Common myeloid progenitor, CD34-positive (primary cell): ENCODE results near the gene ADGRV1.
"Not testable (repeated sequence)": the region's sequence is repeated elsewhere in the genome, so short reads cannot be mapped to it uniquely, and the experiment has no call there.

ENCODE experiments used
- CTCF ChIA-PET: fragments of 350-600 bp; sonication (Branson Sonifier 250); formaldehyde crosslinking; loops from one replicate; lab custom pipeline; 2021; ENCODE audit warnings: antibody characterized with exemption; lab: Charles Lee
- POLR2A ChIA-PET: fragments of 350-600 bp; sonication (Branson Sonifier 250); formaldehyde crosslinking; loops from one replicate; lab custom pipeline; 2021; ENCODE audit warnings: antibody characterized with exemption; lab: Charles Lee
- DNase-seq, 3 donors: peaks; one replicate each; pipeline versions ENCODE4 v3.0.0 to v3.0.0-alpha.2; 2013
- H3K27ac ChIP-seq, 2 experiments: 1 replicate in 1 of 2; 2 replicates in 1 of 2; pipeline ENCODE4 v1.7.0; 2013; ENCODE audit warnings: inconsistent platforms in 2 of 2, low read length in 2 of 2, mild to moderate bottlenecking in 2 of 2, low read depth in 1 of 2, moderate library complexity in 1 of 2; ENCODE audit not compliant: severe bottlenecking in 2 of 2, insufficient read depth in 1 of 2, poor library complexity in 1 of 2
- H3K27me3 ChIP-seq, 5 experiments: replicated peaks in 2 of 5; 1 replicate in 3 of 5; 2 replicates in 2 of 5; pipeline versions ENCODE4 v1.6.1 to v1.7.0; 2013; ENCODE audit warnings: low read length in 4 of 5, mild to moderate bottlenecking in 2 of 5, moderate library complexity in 2 of 5, inconsistent platforms in 1 of 5; ENCODE audit not compliant: insufficient read depth in 5 of 5, control insufficient read depth in 4 of 5
- H3K36me3 ChIP-seq, 4 experiments: 1 replicate in 2 of 4; 2 replicates in 2 of 4; pipeline versions ENCODE4 v1.6.1 to v1.7.0; 2013; ENCODE audit warnings: low read length in 3 of 4, control low read depth in 1 of 4, mild to moderate bottlenecking in 1 of 4; ENCODE audit not compliant: control insufficient read depth in 4 of 4, insufficient read depth in 4 of 4
- H3K4me1 ChIP-seq, 4 experiments: 1 replicate in 3 of 4; 2 replicates in 1 of 4; pipeline versions ENCODE4 v1.6.1 to v1.7.1; 2013; ENCODE audit warnings: low read length in 3 of 4, mild to moderate bottlenecking in 3 of 4, control low read depth in 1 of 4, inconsistent platforms in 1 of 4, moderate library complexity in 1 of 4; ENCODE audit not compliant: control insufficient read depth in 4 of 4, insufficient read depth in 4 of 4; ENCODE audit errors: control extremely low read depth in 1 of 4
- H3K4me3 ChIP-seq, 7 experiments: 1 replicate in 4 of 7; 2 replicates in 3 of 7; pipeline versions ENCODE4 v1.5.1 to v1.7.0; 2013; ENCODE audit warnings: mild to moderate bottlenecking in 7 of 7, low read length in 6 of 7, moderate library complexity in 6 of 7, inconsistent platforms in 2 of 7, low read depth in 2 of 7, control low read depth in 1 of 7; ENCODE audit not compliant: insufficient read depth in 4 of 7, control insufficient read depth in 1 of 7; ENCODE audit errors: extremely low read depth in 1 of 7
- H3K9me3 ChIP-seq, 5 experiments: 1 replicate in 4 of 5; 2 replicates in 1 of 5; pipeline versions ENCODE4 v1.6.1 to v1.7.1; 2013; ENCODE audit warnings: low read length in 4 of 5, mild to moderate bottlenecking in 2 of 5, inconsistent platforms in 1 of 5, low read depth in 1 of 5, moderate library complexity in 1 of 5; ENCODE audit not compliant: control insufficient read depth in 4 of 5, insufficient read depth in 2 of 5; ENCODE audit errors: control extremely low read depth in 1 of 5
- WGBS: methylation state at CpG from one replicate; pipeline ENCODE4 v1.1.5; 2013; ENCODE audit not compliant: insufficient coverage; 5-methylcytosine and 5-hydroxymethylcytosine counted together

The ADGRV1 gene

DNA sequence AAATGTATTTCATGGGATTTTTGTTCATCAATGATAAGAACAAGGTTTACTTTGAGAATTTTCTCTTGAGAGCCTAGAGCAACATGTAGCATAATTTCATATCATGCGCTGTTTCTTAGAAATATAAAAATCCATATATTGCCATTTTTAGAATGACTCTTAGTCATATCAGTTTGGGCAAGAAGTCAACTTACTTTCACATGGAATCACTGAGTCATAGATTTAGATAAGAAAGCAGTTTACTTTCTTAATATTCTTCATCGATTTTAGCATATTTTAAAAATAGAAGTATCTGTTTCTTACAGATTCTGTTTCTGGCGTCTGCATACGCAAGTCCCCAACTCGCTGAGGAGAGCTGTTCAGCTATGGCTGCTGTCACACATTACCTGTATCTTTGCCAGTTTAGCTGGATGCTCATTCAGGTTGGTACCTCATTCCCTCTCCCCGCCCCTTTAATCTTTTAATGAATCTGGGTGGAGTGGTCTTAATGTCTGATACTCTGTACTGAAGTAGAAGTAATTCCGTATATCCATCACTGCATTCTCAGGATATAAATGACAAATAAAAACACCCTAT lies 406.6 kb downstream of the ADGRV1 start:
- 100% methylated on average over 3 of the region's 7 CpGs for WGBS
- POLR2A ChIA-PET, result no interaction called here

DNA sequence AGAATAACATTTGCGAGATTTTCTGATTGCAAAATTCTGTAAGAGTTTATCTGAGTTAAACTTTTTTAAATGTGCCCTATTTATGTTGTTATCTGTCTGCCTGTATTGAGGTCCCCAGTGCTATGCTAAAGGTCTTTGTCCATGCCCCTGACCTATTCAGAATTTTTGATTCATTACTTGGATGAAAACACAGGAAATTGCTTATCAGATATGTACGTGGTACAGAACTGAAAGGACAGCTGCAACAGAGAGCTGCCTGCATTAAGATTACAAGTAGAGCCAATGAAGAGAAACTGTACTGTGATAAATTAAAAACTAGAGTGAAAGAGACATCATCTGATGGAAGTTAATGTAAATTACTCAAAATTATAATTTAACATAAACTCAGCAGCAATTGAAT lies 408.8 kb downstream of the ADGRV1 start:
- POLR2A ChIA-PET, result no interaction called here
- H3K9me3 ChIP-seq, result peaks cover 0 to 8% (median 3%) of the 10 kb centered on the region in 5 experiments
- H3K36me3 ChIP-seq, result no peaks in the 10 kb centered on the region
- peak in 2 of 3 donors; percentile 15 to 36 for DNase-seq
- no peak overlapping the region for H3K27ac ChIP-seq
- H3K4me3 ChIP-seq, result peak overlapping the region in 1 of 7 experiments; percentile 10
- H3K4me1 ChIP-seq, result peaks cover 0 to 9% (median 2%) of the 10 kb centered on the region in 4 experiments
- CTCF ChIA-PET, result interaction anchor here (1.0 to 1.2 kb wide), 3 partner anchors 9 to 36 kb away, joined by 3 to 4 read pairs (median 3); no protein-coding TSS in a partner anchor
- WGBS, result 0% methylated on average over 1 of the region's 2 CpGs
- H3K27me3 ChIP-seq, result peaks cover 0 to 18% (median 0%) of the 10 kb centered on the region in 5 experiments

More for the DNA sequence above, 406.6 kb downstream of the ADGRV1 start:
- Histone ChIP-seq H3K27me3 (peaks cover 0 to 19% (median under 1%) of the 10 kb centered on the region in 5 experiments), H3K4me3 (no peak overlapping the region), H3K36me3 (no peaks in the 10 kb centered on the region), H3K9me3 (peaks cover 0 to 8% (median 3%) of the 10 kb centered on the region in 5 experiments), H3K27ac (no peak overlapping the region), H3K4me1 (peaks cover 0 to 9% (median 2%) of the 10 kb centered on the region in 4 experiments)
- CTCF ChIA-PET, result interaction anchor here (1.3 kb wide), 1 partner anchor 420 kb away, joined by 5 read pairs; no protein-coding TSS in a partner anchor
- no peak for DNase-seq

DNA sequence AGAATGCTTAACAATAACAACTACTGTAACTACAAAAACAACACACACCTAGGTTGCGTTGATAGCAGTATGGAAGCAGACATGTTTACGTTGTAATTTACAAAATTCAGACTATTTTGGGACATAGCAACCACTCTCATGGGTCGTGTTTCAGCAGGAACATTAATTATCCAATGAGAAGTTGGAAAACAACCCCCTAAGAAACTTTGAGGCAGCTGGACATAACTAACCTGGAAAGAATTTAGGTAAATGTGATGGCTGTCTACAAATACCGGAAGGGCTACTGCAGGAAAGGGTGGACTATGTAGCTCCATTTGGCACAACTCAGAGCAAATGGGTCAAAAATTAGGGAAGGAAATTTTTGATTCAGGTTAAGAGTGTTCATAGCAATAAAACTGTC lies 409.3 kb downstream of the ADGRV1 start:
- Histone ChIP-seq H3K27ac (no peak overlapping the region), H3K36me3 (no peaks in the 10 kb centered on the region), H3K9me3 (peaks cover 0 to 8% (median 3%) of the 10 kb centered on the region in 5 experiments), H3K27me3 (peaks cover 0 to 18% (median 0%) of the 10 kb centered on the region in 5 experiments), H3K4me3 (no peak overlapping the region), H3K4me1 (peaks cover 0 to 9% (median 2%) of the 10 kb centered on the region in 4 experiments)
- WGBS, result 40% methylated on average over 3 of the region's 4 CpGs
- no peak for DNase-seq
- POLR2A ChIA-PET, result no interaction called here
- CTCF ChIA-PET, result interaction anchor here (1.0 to 1.2 kb wide), 2 partner anchors 9 to 35 kb away, joined by 3 to 4 read pairs; no protein-coding TSS in a partner anchor

DNA sequence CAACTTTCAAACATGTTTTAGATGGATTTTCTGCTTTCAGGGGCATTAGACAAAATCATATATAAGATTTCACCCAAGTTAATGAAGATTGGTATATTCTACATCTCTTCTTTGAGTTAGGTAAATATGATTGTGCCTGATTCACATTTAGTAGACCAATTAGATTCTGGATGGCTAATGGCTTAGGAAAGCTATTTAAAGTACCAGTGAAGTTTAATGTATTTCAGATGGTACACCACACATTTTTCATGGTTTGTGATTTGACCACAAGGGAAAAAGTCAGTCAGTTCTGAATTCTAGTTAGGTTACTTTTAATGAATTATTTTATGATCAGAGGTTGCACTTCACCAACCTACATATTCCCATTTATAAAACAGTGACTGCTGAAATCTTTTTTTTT lies 409.7 kb downstream of the ADGRV1 start:
- Histone ChIP-seq H3K9me3 (peaks cover 0 to 8% (median 3%) of the 10 kb centered on the region in 5 experiments), H3K27ac (no peak overlapping the region), H3K27me3 (peaks cover 0 to 18% (median 0%) of the 10 kb centered on the region in 5 experiments), H3K4me3 (no peak overlapping the region), H3K36me3 (no peaks in the 10 kb centered on the region), H3K4me1 (peaks cover 0 to 9% (median 2%) of the 10 kb centered on the region in 4 experiments)
- DNase-seq, result peak; percentile 22 to 60 (median 58)
- ChIA-PET POLR2A (no interaction called here), CTCF (interaction anchor here (1.0 kb wide), 1 partner anchor 10 kb away, joined by 4 read pairs; no protein-coding TSS in a partner anchor)

DNA sequence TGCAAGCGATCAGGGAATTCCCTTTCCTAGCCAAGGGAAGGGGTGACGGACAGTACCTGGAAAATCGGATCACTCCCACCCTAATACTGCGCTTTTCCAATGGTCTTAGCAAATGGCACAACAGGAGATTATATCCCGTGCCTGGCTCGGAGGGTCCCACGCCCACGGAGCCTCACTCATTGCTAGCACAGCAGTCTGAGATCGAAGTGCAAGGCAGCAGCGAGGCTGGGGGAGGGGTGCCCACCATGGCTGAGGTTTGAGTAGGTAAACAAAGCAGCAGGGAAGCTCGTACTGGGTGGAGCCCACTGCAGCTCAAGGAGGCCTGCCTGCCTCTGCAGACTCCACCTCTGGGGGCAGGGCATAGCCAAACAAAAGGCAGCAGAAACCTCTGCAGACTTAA lies 411.3 kb downstream of the ADGRV1 start:
- H3K4me1 ChIP-seq, H3K36me3 ChIP-seq, H3K9me3 ChIP-seq, CTCF ChIA-PET, H3K27ac ChIP-seq, H3K4me3 ChIP-seq, DNase-seq, POLR2A ChIA-PET: not testable (repeated sequence)
- H3K27me3 ChIP-seq, result peaks cover 0 to 18% (median 0%) of the 10 kb centered on the region in 5 experiments
- WGBS, result 95% methylated on average over 7 of the region's 11 CpGs

DNA sequence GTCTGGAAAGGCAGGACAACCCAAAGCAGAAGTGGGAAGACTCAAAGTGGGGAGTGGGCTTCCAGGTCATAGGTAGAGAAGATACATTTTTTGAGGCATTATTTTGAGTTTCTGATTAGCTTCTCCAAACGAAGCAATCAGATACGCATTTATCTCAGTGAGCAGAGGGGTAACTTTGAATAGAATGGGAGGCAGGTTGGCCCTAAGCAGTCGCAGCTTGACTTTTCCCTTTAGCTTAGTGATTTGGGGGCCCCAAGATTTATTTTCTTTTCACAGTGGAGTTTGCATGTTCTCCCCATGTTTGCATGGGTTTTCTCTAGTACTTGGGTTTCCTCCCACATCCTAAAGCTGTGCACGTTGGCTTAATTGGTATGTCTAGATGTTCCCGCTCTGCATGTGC lies 422.6 kb downstream of the ADGRV1 start:
- no peak for DNase-seq
- no peak overlapping the region for H3K4me3 ChIP-seq
- CTCF ChIA-PET, result no interaction called here
- WGBS, result 94% methylated on average over 3 of the region's 5 CpGs
- POLR2A ChIA-PET, result no interaction called here
- H3K36me3 ChIP-seq, result no peaks in the 10 kb centered on the region
- H3K4me1 ChIP-seq, result peaks cover 0 to 10% (median 3%) of the 10 kb centered on the region in 4 experiments
- H3K9me3 ChIP-seq, result no peaks in the 10 kb centered on the region
- H3K27ac ChIP-seq, result no peak overlapping the region
- no peaks in the 10 kb centered on the region for H3K27me3 ChIP-seq

DNA sequence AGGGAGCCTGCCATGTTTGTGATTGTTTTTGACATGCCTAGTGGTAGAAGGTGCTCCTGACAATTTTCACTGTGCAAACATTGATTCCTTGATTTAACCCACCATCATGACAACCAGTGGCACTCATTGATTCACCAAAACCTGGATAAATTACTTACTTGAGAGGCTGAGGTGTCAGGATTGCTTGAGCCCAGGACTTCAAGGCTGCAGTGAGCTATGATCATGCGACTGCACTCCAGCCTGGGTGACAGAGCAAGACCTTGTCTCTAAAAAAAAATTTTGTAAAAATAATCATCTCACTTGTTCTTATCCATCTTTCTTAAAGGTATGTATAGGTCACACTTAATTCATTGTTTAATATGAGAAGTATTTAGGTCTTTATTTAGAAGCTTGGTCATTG lies 423.2 kb downstream of the ADGRV1 start:
- DNase-seq, result no peak
- Histone ChIP-seq H3K4me3 (no peak overlapping the region), H3K36me3 (no peaks in the 10 kb centered on the region), H3K27ac (no peak overlapping the region), H3K27me3 (no peaks in the 10 kb centered on the region), H3K4me1 (peaks cover 0 to 10% (median 3%) of the 10 kb centered on the region in 4 experiments), H3K9me3 (no peaks in the 10 kb centered on the region)
- ChIA-PET POLR2A (no interaction called here), CTCF (interaction anchor here (1.4 kb wide), 1 partner anchor 49 kb away, joined by 5 read pairs; no protein-coding TSS in a partner anchor)
- no CpG with 5 or more reads among the region's 1 CpG for WGBS
